Measurements from ENCODE around the gene HELZ. TPM values are rescaled to one million over a fixed set of nuclear protein-coding genes. Genes with fewer than 3 reads are reported as not detected.

HELZ gene
- total RNA-seq, 1 experiment from 2014 or later = 49.8 TPM

DNA sequence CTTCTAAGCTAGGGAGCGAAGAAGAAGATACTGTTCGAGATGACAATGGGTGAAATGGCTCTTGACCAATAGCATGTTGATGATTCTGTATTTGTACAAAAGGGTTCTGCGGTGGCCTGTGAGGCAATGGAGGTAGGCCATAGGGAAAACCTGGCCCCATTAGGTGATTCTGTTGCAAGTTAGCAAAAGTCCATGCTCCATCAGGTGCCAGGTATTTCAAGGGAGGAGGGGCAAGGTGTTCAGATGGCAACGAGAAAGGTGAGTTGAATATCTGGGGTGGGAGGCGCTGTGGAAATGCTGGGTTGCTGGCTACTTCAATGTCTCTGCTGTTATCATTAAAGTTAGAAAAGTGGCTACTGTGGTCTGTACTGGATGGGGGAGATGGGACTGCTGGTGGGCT is 137.8 kb downstream of the HELZ start:
- H3K23me2 ChIP-seq (ENCODE audit: insufficient read length, low read depth, low read length, poor library complexity, severe bottlenecking) = no peaks in the 10 kb centered on the region
- H3T11ph ChIP-seq (ENCODE audit: low read length) = no peak overlapping the region
- no peak overlapping the region for H2BK12ac ChIP-seq (ENCODE audit: insufficient read length, low read depth, low read length)
- Mint-ChIP-seq H3K27ac (no peak overlapping the region), H3K27me3 (ENCODE audit: low read depth) (no peaks in the 10 kb centered on the region), H3K36me3 (ENCODE audit: insufficient read depth in 1 of 3, low read depth in 3 of 3) (peaks cover 10 to 43% (median 32%) of the 10 kb centered on the region in 3 experiments; a peak in 6 of 7 replicates), H3K4me1 (no peaks in the 10 kb centered on the region), H3K4me3 (no peak overlapping the region), H3K9me3 (no peaks in the 10 kb centered on the region)
- H2BK15ac ChIP-seq (ENCODE audit: low read depth, low read length) = no peak overlapping the region
- H2BK120ac ChIP-seq (ENCODE audit: low read depth, low read length, poor library complexity, severe bottlenecking) = no peak overlapping the region
- no peak for DNase-seq
- no peak overlapping the region for H2AK5ac ChIP-seq (ENCODE audit: insufficient read length, low read length)
- no peak overlapping the region for H3K56ac ChIP-seq (ENCODE audit: insufficient read length, low read depth, low read length)
- H2AFZ ChIP-seq (ENCODE audit: low read length) = no peak overlapping the region
- H4K8ac ChIP-seq (replicated peaks; ENCODE audit: insufficient read length, low read depth, low read length) = no peak overlapping the region
- H3K79me2 ChIP-seq (ENCODE audit: insufficient read depth, low read length) = no peaks in the 10 kb centered on the region
- no peaks in the 10 kb centered on the region for H3K27me3 ChIP-seq (ENCODE audit: insufficient read depth, low read length)
- H3K79me1 ChIP-seq (ENCODE audit: insufficient read depth, low read depth, low read length, poor library complexity, severe bottlenecking) = no peaks in the 10 kb centered on the region
- no peak overlapping the region for H3K4me2 ChIP-seq (ENCODE audit: insufficient read depth, insufficient read length, low read length)
- H4K91ac ChIP-seq (ENCODE audit: insufficient read length, low read depth, low read length) = no peak overlapping the region
- no peak overlapping the region for H3K4ac ChIP-seq (ENCODE audit: low read depth, low read length)
- WGBS (ENCODE audit: extremely low coverage, insufficient read length, low lambda C conversion rate) = no CpG with 5 or more reads among the region's 5 CpGs
- no peak overlapping the region for H2BK5ac ChIP-seq (ENCODE audit: insufficient read length, low read length)
- H3K27ac ChIP-seq (ENCODE audit: insufficient read length, low read depth, low read length) = no peak overlapping the region
- H2BK20ac ChIP-seq (ENCODE audit: low read depth, low read length, poor library complexity, severe bottlenecking) = no peak overlapping the region
- no peaks in the 10 kb centered on the region for H4K20me1 ChIP-seq (ENCODE audit: control insufficient read depth, insufficient read depth, insufficient read length)
- no peak overlapping the region for H3K23ac ChIP-seq (ENCODE audit: insufficient read length, low read depth, low read length)
- H3K14ac ChIP-seq (ENCODE audit: insufficient read depth, low read length) = no peak overlapping the region
- H4K5ac ChIP-seq (ENCODE audit: insufficient read length, low read depth, low read length) = no peak overlapping the region
- TF ChIP-seq, protein P1, sequence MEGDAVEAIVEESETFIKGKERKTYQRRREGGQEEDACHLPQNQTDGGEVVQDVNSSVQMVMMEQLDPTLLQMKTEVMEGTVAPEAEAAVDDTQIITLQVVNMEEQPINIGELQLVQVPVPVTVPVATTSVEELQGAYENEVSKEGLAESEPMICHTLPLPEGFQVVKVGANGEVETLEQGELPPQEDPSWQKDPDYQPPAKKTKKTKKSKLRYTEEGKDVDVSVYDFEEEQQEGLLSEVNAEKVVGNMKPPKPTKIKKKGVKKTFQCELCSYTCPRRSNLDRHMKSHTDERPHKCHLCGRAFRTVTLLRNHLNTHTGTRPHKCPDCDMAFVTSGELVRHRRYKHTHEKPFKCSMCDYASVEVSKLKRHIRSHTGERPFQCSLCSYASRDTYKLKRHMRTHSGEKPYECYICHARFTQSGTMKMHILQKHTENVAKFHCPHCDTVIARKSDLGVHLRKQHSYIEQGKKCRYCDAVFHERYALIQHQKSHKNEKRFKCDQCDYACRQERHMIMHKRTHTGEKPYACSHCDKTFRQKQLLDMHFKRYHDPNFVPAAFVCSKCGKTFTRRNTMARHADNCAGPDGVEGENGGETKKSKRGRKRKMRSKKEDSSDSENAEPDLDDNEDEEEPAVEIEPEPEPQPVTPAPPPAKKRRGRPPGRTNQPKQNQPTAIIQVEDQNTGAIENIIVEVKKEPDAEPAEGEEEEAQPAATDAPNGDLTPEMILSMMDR (conservative IDR thresholded peaks at IDR 0.05) = no peak
- H3K18ac ChIP-seq (ENCODE audit: insufficient read length, low read depth, low read length) = no peak overlapping the region
- H3K4me1 ChIP-seq (ENCODE audit: insufficient read depth, low read length) = no peaks in the 10 kb centered on the region
- H3K9ac ChIP-seq (ENCODE audit: extremely low read depth, insufficient read length, low read length) = no peak overlapping the region
- no peaks in the 10 kb centered on the region for H3K9me3 ChIP-seq (ENCODE audit: control insufficient read depth, low read depth, low read length)

Data from H9 (cell line).